GDM1 (cell line): ENCODE measurements around the gene LCLAT1.
"Not testable (repeated sequence)": the region's sequence is repeated elsewhere in the genome, so short reads cannot be mapped to it uniquely, and the experiment has no call there.

Experiments used
- DNase-seq: peaks from one replicate; lab custom pipeline; 2025; lab: John Stamatoyannopoulos, UW

The LCLAT1 gene

GRCh38 chr2:30488012-30488659 is 41.1 kb downstream of the LCLAT1 start:
- no peak for DNase-seq

- DNase-seq, result no peak
Observed at GRCh38 chr2:30491225-30491624, 44.2 kb downstream of the LCLAT1 start.

- no peak for DNase-seq
Observed at GRCh38 chr2:30492185-30492584, 45.1 kb downstream of the LCLAT1 start.

GRCh38 chr2:30492619-30493018 is 45.6 kb downstream of the LCLAT1 start:
- DNase-seq, result no peak

- no peak for DNase-seq
Observed at GRCh38 chr2:30493440-30493839, 46.4 kb downstream of the LCLAT1 start.

- DNase-seq, result peak; percentile 61
Observed at GRCh38 chr2:30495896-30496295, 48.9 kb downstream of the LCLAT1 start.

GRCh38 chr2:30499681-30500080 is 52.6 kb downstream of the LCLAT1 start:
- DNase-seq, result no peak

- DNase-seq, result no peak
Observed at GRCh38 chr2:30500699-30501098, 53.7 kb downstream of the LCLAT1 start.

- no peak for DNase-seq
Observed at GRCh38 chr2:30502310-30502709, 55.3 kb downstream of the LCLAT1 start.

- DNase-seq, result no peak
Observed at GRCh38 chr2:30503007-30503694, 56.1 kb downstream of the LCLAT1 start.

GRCh38 chr2:30503695-30504052 is 56.6 kb downstream of the LCLAT1 start:
- no peak for DNase-seq

- no peak for DNase-seq
Observed at GRCh38 chr2:30504731-30505130, 57.7 kb downstream of the LCLAT1 start.

- no peak for DNase-seq
Observed at GRCh38 chr2:30505500-30506180, 58.6 kb downstream of the LCLAT1 start.

- not testable (repeated sequence) for DNase-seq
Observed at GRCh38 chr2:30507460-30507859, 60.4 kb downstream of the LCLAT1 start.

- no peak for DNase-seq
Observed at GRCh38 chr2:30509716-30510115, 62.7 kb downstream of the LCLAT1 start.

GRCh38 chr2:30510409-30510808 is 63.4 kb downstream of the LCLAT1 start:
- DNase-seq, result no peak

GRCh38 chr2:30511122-30512083 is 64.4 kb downstream of the LCLAT1 start:
- no peak for DNase-seq

- no peak for DNase-seq
Observed at GRCh38 chr2:30512243-30512886, 65.3 kb downstream of the LCLAT1 start.

GRCh38 chr2:30513649-30514048 is 66.6 kb downstream of the LCLAT1 start:
- not testable (repeated sequence) for DNase-seq

GRCh38 chr2:30514134-30514847 is 67.2 kb downstream of the LCLAT1 start:
- DNase-seq, result no peak

- no peak for DNase-seq
Observed at GRCh38 chr2:30514848-30515435, 67.9 kb downstream of the LCLAT1 start.
